ENCODE results near the gene SRR. TPM values are rescaled to one million over a fixed set of nuclear protein-coding genes. Genes with fewer than 3 reads are reported as not detected.

SRR gene
- total and polyA plus RNA-seq, 4 donors = 2.9 to 10.3 (median 4.3) TPM

DNA sequence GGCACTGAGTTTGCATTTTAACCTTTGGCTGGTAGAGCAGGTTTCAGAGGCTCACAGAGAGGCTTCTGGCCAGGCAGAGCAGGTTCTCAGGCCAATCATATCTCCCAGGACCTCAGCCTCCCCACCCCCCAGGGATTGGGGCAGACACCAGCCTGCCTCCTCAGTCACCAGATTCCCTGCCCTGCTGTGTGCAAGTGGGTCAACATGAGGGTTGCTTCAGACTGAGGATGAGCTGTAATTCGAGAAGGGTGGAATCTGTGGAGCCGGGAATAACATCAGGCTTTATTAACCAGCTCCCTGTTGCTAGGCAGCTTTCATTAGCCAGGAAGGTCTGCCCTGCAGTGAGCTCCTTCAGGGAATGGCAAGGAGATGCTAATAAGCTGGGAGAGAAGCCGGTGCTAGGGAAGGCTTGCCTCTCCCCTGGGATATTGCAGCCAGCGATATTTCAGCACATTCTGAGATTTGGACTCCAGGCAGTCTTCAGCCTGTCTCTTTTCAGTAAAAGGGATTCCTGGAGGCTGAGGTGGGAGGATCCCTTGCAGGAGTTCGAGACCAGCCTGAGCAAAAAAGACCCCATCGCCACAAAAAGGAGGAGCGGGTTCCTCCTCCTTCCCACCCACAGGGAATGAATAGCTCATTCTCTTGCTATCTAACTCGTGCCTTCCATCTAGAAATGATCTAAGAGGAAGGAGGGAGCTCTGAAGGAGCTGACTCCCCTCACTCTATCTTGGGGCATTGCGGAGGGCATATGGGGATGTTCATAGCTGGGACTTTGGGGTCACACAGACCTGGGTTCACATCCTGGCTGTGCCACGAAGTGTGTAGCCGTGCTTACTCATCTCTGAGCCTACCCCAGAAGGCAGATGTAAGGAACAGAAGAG is 44.3 kb downstream of the SRR start:
- Histone ChIP-seq H3K9me3 (ENCODE audit: control insufficient read depth in 4 of 4, low read length in 3 of 4) (no peaks in the 10 kb centered on the region), H3K36me3 (ENCODE audit: control insufficient read depth in 4 of 4, insufficient read depth in 3 of 4, low read depth in 1 of 4, low read length in 3 of 4) (peaks cover 0 to 9% (median under 1%) of the 10 kb centered on the region in 4 donors), H3K4me3 (ENCODE audit: low read depth in 1 of 3, low read length in 3 of 3) (no peak overlapping the region), H3K27me3 (ENCODE audit: control insufficient read depth in 4 of 4, insufficient read depth in 4 of 4, low read length in 3 of 4) (no peaks in the 10 kb centered on the region), H3K27ac (ENCODE audit: low read depth in 1 of 2, low read length in 2 of 2) (peak overlapping the region; percentile 35 to 38), H3K9ac (ENCODE audit: low read depth in 1 of 2, low read length in 2 of 2) (peak overlapping the region in 1 of 2 donors; percentile 5), H3K4me1 (ENCODE audit: control insufficient read depth in 4 of 4, insufficient read depth in 4 of 4, low read length in 3 of 4) (peaks cover 3 to 13% (median 8%) of the 10 kb centered on the region in 4 donors)
- TF ChIP-seq FOXA1 (IDR thresholded peaks at IDR 0.05) = peak; percentile 92
- peak; percentile 96 for TF ChIP-seq SP1 (IDR thresholded peaks at IDR 0.05)
- peak; percentile 92 for TF ChIP-seq FOXA2 (IDR thresholded peaks at IDR 0.05)
- TF ChIP-seq HNF4A (conservative IDR thresholded peaks at IDR 0.05) = peak; percentile 88 to 89
- peak; percentile 76 for TF ChIP-seq YY1 (IDR thresholded peaks at IDR 0.05)
- TF ChIP-seq EGR1 (IDR thresholded peaks at IDR 0.05; ENCODE audit: low read depth in 2 of 2) = peak in 1 of 2 donors; percentile 53
- TF ChIP-seq, protein P1, sequence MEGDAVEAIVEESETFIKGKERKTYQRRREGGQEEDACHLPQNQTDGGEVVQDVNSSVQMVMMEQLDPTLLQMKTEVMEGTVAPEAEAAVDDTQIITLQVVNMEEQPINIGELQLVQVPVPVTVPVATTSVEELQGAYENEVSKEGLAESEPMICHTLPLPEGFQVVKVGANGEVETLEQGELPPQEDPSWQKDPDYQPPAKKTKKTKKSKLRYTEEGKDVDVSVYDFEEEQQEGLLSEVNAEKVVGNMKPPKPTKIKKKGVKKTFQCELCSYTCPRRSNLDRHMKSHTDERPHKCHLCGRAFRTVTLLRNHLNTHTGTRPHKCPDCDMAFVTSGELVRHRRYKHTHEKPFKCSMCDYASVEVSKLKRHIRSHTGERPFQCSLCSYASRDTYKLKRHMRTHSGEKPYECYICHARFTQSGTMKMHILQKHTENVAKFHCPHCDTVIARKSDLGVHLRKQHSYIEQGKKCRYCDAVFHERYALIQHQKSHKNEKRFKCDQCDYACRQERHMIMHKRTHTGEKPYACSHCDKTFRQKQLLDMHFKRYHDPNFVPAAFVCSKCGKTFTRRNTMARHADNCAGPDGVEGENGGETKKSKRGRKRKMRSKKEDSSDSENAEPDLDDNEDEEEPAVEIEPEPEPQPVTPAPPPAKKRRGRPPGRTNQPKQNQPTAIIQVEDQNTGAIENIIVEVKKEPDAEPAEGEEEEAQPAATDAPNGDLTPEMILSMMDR (IDR thresholded peaks at IDR 0.05; ENCODE audit: low read depth, low read length, missing input control) = no peak
- TF ChIP-seq NR2F2 (IDR thresholded peaks at IDR 0.05) = no peak
- TF ChIP-seq TAF1 (conservative IDR thresholded peaks at IDR 0.05) = no peak
- TF ChIP-seq, protein P2, sequence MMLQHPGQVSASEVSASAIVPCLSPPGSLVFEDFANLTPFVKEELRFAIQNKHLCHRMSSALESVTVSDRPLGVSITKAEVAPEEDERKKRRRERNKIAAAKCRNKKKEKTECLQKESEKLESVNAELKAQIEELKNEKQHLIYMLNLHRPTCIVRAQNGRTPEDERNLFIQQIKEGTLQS (IDR thresholded peaks at IDR 0.05) = no peak
- TF ChIP-seq, protein P3, sequence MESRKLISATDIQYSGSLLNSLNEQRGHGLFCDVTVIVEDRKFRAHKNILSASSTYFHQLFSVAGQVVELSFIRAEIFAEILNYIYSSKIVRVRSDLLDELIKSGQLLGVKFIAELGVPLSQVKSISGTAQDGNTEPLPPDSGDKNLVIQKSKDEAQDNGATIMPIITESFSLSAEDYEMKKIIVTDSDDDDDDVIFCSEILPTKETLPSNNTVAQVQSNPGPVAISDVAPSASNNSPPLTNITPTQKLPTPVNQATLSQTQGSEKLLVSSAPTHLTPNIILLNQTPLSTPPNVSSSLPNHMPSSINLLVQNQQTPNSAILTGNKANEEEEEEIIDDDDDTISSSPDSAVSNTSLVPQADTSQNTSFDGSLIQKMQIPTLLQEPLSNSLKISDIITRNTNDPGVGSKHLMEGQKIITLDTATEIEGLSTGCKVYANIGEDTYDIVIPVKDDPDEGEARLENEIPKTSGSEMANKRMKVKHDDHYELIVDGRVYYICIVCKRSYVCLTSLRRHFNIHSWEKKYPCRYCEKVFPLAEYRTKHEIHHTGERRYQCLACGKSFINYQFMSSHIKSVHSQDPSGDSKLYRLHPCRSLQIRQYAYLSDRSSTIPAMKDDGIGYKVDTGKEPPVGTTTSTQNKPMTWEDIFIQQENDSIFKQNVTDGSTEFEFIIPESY (IDR thresholded peaks at IDR 0.05) = no peak
- TF ChIP-seq, protein P4, sequence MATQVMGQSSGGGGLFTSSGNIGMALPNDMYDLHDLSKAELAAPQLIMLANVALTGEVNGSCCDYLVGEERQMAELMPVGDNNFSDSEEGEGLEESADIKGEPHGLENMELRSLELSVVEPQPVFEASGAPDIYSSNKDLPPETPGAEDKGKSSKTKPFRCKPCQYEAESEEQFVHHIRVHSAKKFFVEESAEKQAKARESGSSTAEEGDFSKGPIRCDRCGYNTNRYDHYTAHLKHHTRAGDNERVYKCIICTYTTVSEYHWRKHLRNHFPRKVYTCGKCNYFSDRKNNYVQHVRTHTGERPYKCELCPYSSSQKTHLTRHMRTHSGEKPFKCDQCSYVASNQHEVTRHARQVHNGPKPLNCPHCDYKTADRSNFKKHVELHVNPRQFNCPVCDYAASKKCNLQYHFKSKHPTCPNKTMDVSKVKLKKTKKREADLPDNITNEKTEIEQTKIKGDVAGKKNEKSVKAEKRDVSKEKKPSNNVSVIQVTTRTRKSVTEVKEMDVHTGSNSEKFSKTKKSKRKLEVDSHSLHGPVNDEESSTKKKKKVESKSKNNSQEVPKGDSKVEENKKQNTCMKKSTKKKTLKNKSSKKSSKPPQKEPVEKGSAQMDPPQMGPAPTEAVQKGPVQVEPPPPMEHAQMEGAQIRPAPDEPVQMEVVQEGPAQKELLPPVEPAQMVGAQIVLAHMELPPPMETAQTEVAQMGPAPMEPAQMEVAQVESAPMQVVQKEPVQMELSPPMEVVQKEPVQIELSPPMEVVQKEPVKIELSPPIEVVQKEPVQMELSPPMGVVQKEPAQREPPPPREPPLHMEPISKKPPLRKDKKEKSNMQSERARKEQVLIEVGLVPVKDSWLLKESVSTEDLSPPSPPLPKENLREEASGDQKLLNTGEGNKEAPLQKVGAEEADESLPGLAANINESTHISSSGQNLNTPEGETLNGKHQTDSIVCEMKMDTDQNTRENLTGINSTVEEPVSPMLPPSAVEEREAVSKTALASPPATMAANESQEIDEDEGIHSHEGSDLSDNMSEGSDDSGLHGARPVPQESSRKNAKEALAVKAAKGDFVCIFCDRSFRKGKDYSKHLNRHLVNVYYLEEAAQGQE (IDR thresholded peaks at IDR 0.05) = peak; percentile 70
- TF ChIP-seq RXRA (IDR thresholded peaks at IDR 0.05) = peak; percentile 71 to 76
- peak; percentile 22 to 26 for TF ChIP-seq RAD21 (IDR thresholded peaks at IDR 0.05)
- TF ChIP-seq GABPA (IDR thresholded peaks at IDR 0.05 in 1 of 2, conservative IDR thresholded peaks at IDR 0.05 in 1 of 2) = peak in 1 of 2 donors; percentile 72
- peak; percentile 59 to 68 for TF ChIP-seq JUND (IDR thresholded peaks at IDR 0.05)
- TF ChIP-seq, protein P5, sequence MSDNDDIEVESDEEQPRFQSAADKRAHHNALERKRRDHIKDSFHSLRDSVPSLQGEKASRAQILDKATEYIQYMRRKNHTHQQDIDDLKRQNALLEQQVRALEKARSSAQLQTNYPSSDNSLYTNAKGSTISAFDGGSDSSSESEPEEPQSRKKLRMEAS (IDR thresholded peaks at IDR 0.05) = peak; percentile 21
- TF ChIP-seq HNF4G (IDR thresholded peaks at IDR 0.05) = peak; percentile 73
- DNase-seq (ENCODE audit: low spot score) = peak; percentile 54
- 58% methylated on average over 11 of the region's 11 CpGs for WGBS
